Neuronal stem cell (in vitro differentiated cells): ENCODE results near the gene TMPRSS6.
A peak's percentile ranks its signal among the peaks of the same experiment; 100 is the strongest.

Experiments used
- DNase-seq: peaks from one replicate; pipeline ENCODE4 v3.0.0-alpha.2; 2013; ENCODE audit warnings: low spot score
- H2AFZ ChIP-seq: one replicate; pipeline ENCODE4 v1.6.1; 2013; ENCODE audit warnings: mild to moderate bottlenecking, low read length, inconsistent platforms
- H2AK5ac ChIP-seq: 2 replicates; pipeline ENCODE4 v1.6.1; 2013; ENCODE audit warnings: low read depth, mild to moderate bottlenecking, inconsistent platforms, low read length, moderate library complexity, mixed read lengths
- H2BK120ac ChIP-seq: 2 replicates; pipeline ENCODE4 v1.6.1; 2013; ENCODE audit warnings: low read depth, mild to moderate bottlenecking, inconsistent platforms, low read length, moderate library complexity, mixed read lengths
- H2BK12ac ChIP-seq: one replicate; pipeline ENCODE4 v1.6.1; 2013; ENCODE audit warnings: low read length, inconsistent platforms
- H2BK15ac ChIP-seq: 2 replicates; pipeline ENCODE4 v1.6.1; 2013; ENCODE audit warnings: mild to moderate bottlenecking, low read length, inconsistent platforms, mixed read lengths
- H2BK5ac ChIP-seq: one replicate; pipeline ENCODE4 v1.6.1; 2013; ENCODE audit warnings: inconsistent platforms, mild to moderate bottlenecking, low read length, moderate library complexity
- H3K14ac ChIP-seq: one replicate; pipeline ENCODE4 v1.6.1; 2013; ENCODE audit warnings: low read length, inconsistent platforms
- H3K18ac ChIP-seq: 2 replicates; pipeline ENCODE4 v1.6.1; 2013; ENCODE audit warnings: low read length, inconsistent platforms
- H3K23ac ChIP-seq: 2 replicates; pipeline ENCODE4 v1.6.1; 2013; ENCODE audit warnings: low read depth, mild to moderate bottlenecking, mixed read lengths, low read length, inconsistent platforms; ENCODE audit not compliant: poor library complexity
- H3K27ac ChIP-seq: replicated peaks from 3 replicates; pipeline ENCODE4 v1.5.1; 2013; ENCODE audit warnings: low read length, inconsistent platforms
- H3K27me3 ChIP-seq, 3 experiments: 2 replicates each; pipeline ENCODE4 v1.6.1; 2013; ENCODE audit warnings: low read length in 3 of 3, mild to moderate bottlenecking in 2 of 3, inconsistent platforms in 1 of 3, low read depth in 1 of 3, mixed read lengths in 1 of 3, moderate library complexity in 1 of 3; ENCODE audit not compliant: control insufficient read depth in 3 of 3, insufficient read depth in 3 of 3
- H3K36me3 ChIP-seq, 2 donors: replicated peaks in 1 of 2; 2 replicates each; pipeline ENCODE4 v1.6.1; 2013; ENCODE audit warnings: low read length in 2 of 2; ENCODE audit not compliant: control insufficient read depth in 2 of 2, insufficient read depth in 2 of 2
- H3K4ac ChIP-seq: 2 replicates; pipeline ENCODE4 v1.6.1; 2013; ENCODE audit warnings: inconsistent platforms, mild to moderate bottlenecking, low read length, moderate library complexity
- H3K4me1 ChIP-seq, 2 donors: 1 replicate in 1 of 2; 2 replicates in 1 of 2; pipeline ENCODE4 v1.6.1; 2013; ENCODE audit warnings: low read length in 2 of 2, low read depth in 1 of 2; ENCODE audit not compliant: control insufficient read depth in 2 of 2, insufficient read depth in 1 of 2
- H3K4me2 ChIP-seq: one replicate; pipeline ENCODE4 v1.6.1; 2013; ENCODE audit warnings: mild to moderate bottlenecking, low read length, inconsistent platforms; ENCODE audit not compliant: insufficient read depth, poor library complexity, severe bottlenecking
- H3K4me3 ChIP-seq, 2 donors: 2 replicates each; pipeline ENCODE4 v1.5.1; 2013; ENCODE audit warnings: low read length in 2 of 2, mild to moderate bottlenecking in 2 of 2, inconsistent platforms in 1 of 2, moderate library complexity in 1 of 2
- H3K79me1 ChIP-seq: one replicate; pipeline ENCODE4 v1.6.1; 2013; ENCODE audit warnings: low read depth, mild to moderate bottlenecking, inconsistent platforms, low read length, moderate library complexity
- H3K9ac ChIP-seq: one replicate; pipeline ENCODE4 v1.6.1; 2013; ENCODE audit warnings: mild to moderate bottlenecking, low read depth, low read length, inconsistent platforms; ENCODE audit not compliant: poor library complexity
- H3K9me3 ChIP-seq, 2 donors: replicated peaks in 1 of 2; 2 replicates each; pipeline versions ENCODE3 to v1.6.1; 2013; ENCODE audit warnings: low read length in 2 of 2, mild to moderate bottlenecking in 2 of 2, inconsistent platforms in 1 of 2, low read depth in 1 of 2, mixed read lengths in 1 of 2, moderate library complexity in 1 of 2; ENCODE audit not compliant: control insufficient read depth in 2 of 2, insufficient read depth in 1 of 2
- H4K8ac ChIP-seq: one replicate; pipeline ENCODE4 v1.6.1; 2013; ENCODE audit warnings: low read depth, mild to moderate bottlenecking, inconsistent platforms, low read length, moderate library complexity
- H4K91ac ChIP-seq: one replicate; pipeline ENCODE4 v1.6.1; 2013; ENCODE audit warnings: low read length, low read depth, mild to moderate bottlenecking, inconsistent platforms; ENCODE audit not compliant: poor library complexity
- WGBS, 2 donors: extraction: QIAGEN DNeasy Blood & Tissue Kit; methylation state at CpG; one replicate each; pipeline ENCODE4 v1.1.7; 2013; ENCODE audit warnings: missing lambda C conversion rate in 2 of 2, mixed read lengths in 1 of 2; ENCODE audit not compliant: insufficient read length in 2 of 2, insufficient replicate concordance in 1 of 2; ENCODE audit errors: extremely low coverage in 2 of 2; 5-methylcytosine and 5-hydroxymethylcytosine counted together

TMPRSS6 gene

DNA sequence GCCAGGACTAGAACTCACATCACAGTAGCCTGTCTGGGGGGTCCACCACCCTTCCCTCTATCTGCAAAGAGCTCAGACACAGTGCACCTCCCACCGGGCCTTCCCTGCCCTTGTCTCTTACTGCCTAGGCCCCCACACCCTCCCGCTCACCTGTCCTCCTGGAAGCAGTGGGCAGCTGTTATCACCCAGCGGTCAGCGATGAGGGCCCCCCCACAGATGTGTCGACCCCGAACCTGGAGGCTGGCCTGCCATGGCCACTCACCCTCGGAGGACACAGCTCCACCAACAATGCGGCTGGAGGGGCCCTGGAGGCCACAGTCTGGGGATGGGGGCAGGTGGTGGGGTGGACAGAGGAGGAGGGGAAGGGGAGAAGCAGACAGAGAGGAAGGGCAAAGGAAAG is 39.2 kb downstream of the TMPRSS6 start:
- Histone ChIP-seq H2BK15ac (no peak overlapping the region), H4K8ac (no peak overlapping the region), H3K27me3 (peaks cover 4 to 44% (median 35%) of the 10 kb centered on the region in 3 experiments), H3K4me2 (no peak overlapping the region), H3K14ac (no peak overlapping the region), H3K9ac (no peak overlapping the region), H3K4me3 (no peak overlapping the region), H2AFZ (no peak overlapping the region), H2BK5ac (no peak overlapping the region), H2AK5ac (peak overlapping the region; percentile 17), H3K36me3 (no peaks in the 10 kb centered on the region), H3K27ac (no peak overlapping the region), H3K9me3 (peaks cover 0 to 2% of the 10 kb centered on the region in 2 donors), H3K18ac (no peak overlapping the region), H2BK120ac (no peak overlapping the region), H4K91ac (no peak overlapping the region), H3K23ac (no peak overlapping the region), H3K4ac (no peak overlapping the region), H2BK12ac (no peak overlapping the region), H3K79me1 (no peaks in the 10 kb centered on the region), H3K4me1 (peaks cover 0 to 4% of the 10 kb centered on the region in 2 donors)
- no CpG with 5 or more reads among the region's 8 CpGs for WGBS, 2 donors
- no peak for DNase-seq

DNA sequence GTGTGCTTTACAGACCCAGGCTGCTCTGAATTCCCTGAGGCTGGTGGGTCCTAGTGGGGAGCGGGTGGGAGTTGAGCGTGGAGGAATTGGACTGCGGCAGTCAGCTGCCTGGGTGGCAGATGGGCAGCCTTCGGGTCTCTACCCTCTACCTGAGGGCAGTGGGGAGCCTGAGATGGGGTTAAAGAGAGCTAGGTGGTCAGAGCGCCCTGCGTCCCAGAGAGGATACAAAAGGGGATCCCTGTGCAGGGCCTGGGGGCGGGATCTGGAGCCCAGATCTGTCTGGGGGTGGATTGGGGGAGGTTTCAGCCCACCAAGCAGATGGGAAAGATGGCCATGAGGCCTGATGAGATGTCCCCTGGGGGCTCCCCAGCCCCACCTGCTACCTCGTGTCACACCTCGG is 39.8 kb downstream of the TMPRSS6 start:
- Histone ChIP-seq H2BK15ac (no peak overlapping the region), H3K23ac (no peak overlapping the region), H4K91ac (no peak overlapping the region), H3K9ac (no peak overlapping the region), H2AFZ (no peak overlapping the region), H2BK5ac (no peak overlapping the region), H2BK12ac (no peak overlapping the region), H3K27me3 (peaks cover 4 to 44% (median 35%) of the 10 kb centered on the region in 3 experiments), H3K79me1 (no peaks in the 10 kb centered on the region), H3K4me2 (no peak overlapping the region), H3K4ac (no peak overlapping the region), H3K36me3 (no peaks in the 10 kb centered on the region), H2AK5ac (no peak overlapping the region), H3K14ac (no peak overlapping the region), H3K9me3 (peaks cover 0 to 2% of the 10 kb centered on the region in 2 donors), H3K4me3 (no peak overlapping the region), H3K18ac (no peak overlapping the region), H3K27ac (no peak overlapping the region), H2BK120ac (peak overlapping the region; percentile 16), H3K4me1 (peaks cover 0 to 4% of the 10 kb centered on the region in 2 donors), H4K8ac (no peak overlapping the region)
- WGBS, 2 donors = no CpG with 5 or more reads among the region's 9 CpGs
- no peak for DNase-seq

DNA sequence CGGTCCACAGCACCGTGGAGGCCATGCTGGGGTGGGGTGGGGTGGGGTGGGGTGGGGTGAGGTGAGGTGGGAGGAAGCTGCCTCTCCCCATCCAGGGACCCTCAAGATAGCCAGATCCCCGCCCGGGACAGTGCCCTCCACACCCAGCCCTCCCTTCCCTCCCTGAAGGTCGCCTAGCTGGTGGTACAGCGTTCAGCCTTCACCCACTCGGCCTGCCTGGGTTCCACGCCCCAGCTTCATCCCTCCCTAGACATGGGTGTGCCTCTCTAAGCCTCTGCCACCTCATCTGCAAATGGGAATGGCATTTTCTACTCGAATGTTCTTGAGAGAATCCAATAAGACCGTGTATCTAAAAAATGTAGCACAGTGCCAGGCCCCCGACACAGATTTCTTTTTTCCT is 40.2 kb downstream of the TMPRSS6 start:
- H3K36me3 ChIP-seq = no peaks in the 10 kb centered on the region
- peak overlapping the region; percentile 86 for H3K23ac ChIP-seq
- H2AK5ac ChIP-seq = peak overlapping the region; percentile 51
- no peak overlapping the region for H3K14ac ChIP-seq
- H2BK15ac ChIP-seq = no peak overlapping the region
- H3K9ac ChIP-seq = peak overlapping the region; percentile 89
- H4K8ac ChIP-seq = no peak overlapping the region
- no peak overlapping the region for H3K4me2 ChIP-seq
- WGBS, 2 donors = no CpG with 5 or more reads among the region's 11 CpGs
- DNase-seq = no peak
- H4K91ac ChIP-seq = no peak overlapping the region
- H3K79me1 ChIP-seq = no peaks in the 10 kb centered on the region
- peak overlapping the region; percentile 16 for H2BK120ac ChIP-seq
- H3K27me3 ChIP-seq = peaks cover 4 to 44% (median 34%) of the 10 kb centered on the region in 3 experiments
- peak overlapping the region; percentile 42 for H3K18ac ChIP-seq
- no peak overlapping the region for H3K4ac ChIP-seq
- no peaks in the 10 kb centered on the region for H3K9me3 ChIP-seq
- no peak overlapping the region for H2AFZ ChIP-seq
- peaks cover 0 to 4% of the 10 kb centered on the region in 2 donors for H3K4me1 ChIP-seq
- no peak overlapping the region for H3K27ac ChIP-seq
- H2BK5ac ChIP-seq = no peak overlapping the region
- H3K4me3 ChIP-seq = peak overlapping the region in 1 of 2 donors; percentile 48
- no peak overlapping the region for H2BK12ac ChIP-seq

DNA sequence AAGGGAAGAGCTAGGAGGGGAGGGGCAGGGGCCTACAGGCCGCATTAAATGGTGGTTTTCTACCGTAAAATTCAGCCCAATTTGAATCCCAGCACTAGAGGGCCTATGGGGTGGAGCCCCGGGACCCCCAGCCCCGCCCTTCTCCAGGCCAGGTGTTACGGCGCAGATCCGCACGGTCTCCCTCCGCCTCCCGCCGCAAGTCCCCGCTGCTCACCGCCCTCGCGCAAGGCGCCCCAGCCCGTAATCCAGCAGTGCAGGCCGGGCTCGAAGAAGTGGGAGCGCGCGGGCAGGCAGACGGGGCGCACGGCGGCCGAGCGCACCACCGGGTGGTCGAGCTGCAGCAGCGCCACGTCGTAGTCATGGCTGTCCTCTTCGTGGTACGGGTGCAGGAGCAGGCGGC is 40.7 kb downstream of the TMPRSS6 start:
- no peak overlapping the region for H2BK15ac ChIP-seq
- peak overlapping the region; percentile 92 for H3K18ac ChIP-seq
- H3K27me3 ChIP-seq = peaks cover 4 to 44% (median 31%) of the 10 kb centered on the region in 3 experiments
- H3K9ac ChIP-seq = peak overlapping the region; percentile 89
- peak overlapping the region; percentile 51 for H2AK5ac ChIP-seq
- H3K79me1 ChIP-seq = no peaks in the 10 kb centered on the region
- H3K27ac ChIP-seq = no peak overlapping the region
- no peaks in the 10 kb centered on the region for H3K36me3 ChIP-seq
- no peak overlapping the region for H2BK5ac ChIP-seq
- DNase-seq = no peak
- no peak overlapping the region for H2AFZ ChIP-seq
- H3K9me3 ChIP-seq = no peaks in the 10 kb centered on the region
- H3K14ac ChIP-seq = peak overlapping the region; percentile 42
- H4K8ac ChIP-seq = no peak overlapping the region
- H3K23ac ChIP-seq = peak overlapping the region; percentile 86
- H3K4ac ChIP-seq = peak overlapping the region; percentile 37
- no peak overlapping the region for H2BK12ac ChIP-seq
- H3K4me1 ChIP-seq = peaks cover 0 to 4% of the 10 kb centered on the region in 2 donors
- H3K4me3 ChIP-seq = peak overlapping the region in 1 of 2 donors; percentile 23
- H2BK120ac ChIP-seq = no peak overlapping the region
- WGBS, 2 donors = no CpG with 5 or more reads among the region's 36 CpGs
- H3K4me2 ChIP-seq = peak overlapping the region; percentile 48
- H4K91ac ChIP-seq = no peak overlapping the region
